Fibroblast of lung (primary cell): ENCODE results near the gene RBAK. TPM values are rescaled to one million over a fixed set of nuclear protein-coding genes. Genes with fewer than 3 reads are reported as not detected.
"Not testable (repeated sequence)": the region's sequence is repeated elsewhere in the genome, so short reads cannot be mapped to it uniquely, and the experiment has no call there.

ENCODE experiments used
- DNase-seq, 2 donors: peaks; one replicate each; pipeline versions ENCODE4 v3.0.0 to v3.0.0-alpha.2; 2010; ENCODE audit warnings: low read depth in 2 of 2
- H2AFZ ChIP-seq: 2 replicates; pipeline ENCODE4 v1.5.1; 2012; ENCODE audit warnings: low read length, control low read depth, inconsistent platforms
- H3K27ac ChIP-seq: 2 replicates; pipeline ENCODE4 v1.5.1; 2011; ENCODE audit warnings: low read length, control low read depth; ENCODE audit not compliant: insufficient read depth
- H3K27me3 ChIP-seq: 2 replicates; pipeline ENCODE4 v1.5.1; 2011; ENCODE audit warnings: mild to moderate bottlenecking, low read length; ENCODE audit not compliant: control insufficient read depth, insufficient read depth
- H3K36me3 ChIP-seq: 2 replicates; pipeline ENCODE4 v1.5.1; 2011; ENCODE audit warnings: low read length; ENCODE audit not compliant: control insufficient read depth, insufficient read depth
- H3K4me1 ChIP-seq: 2 replicates; pipeline ENCODE4 v1.5.1; 2011; ENCODE audit warnings: low read length; ENCODE audit not compliant: control insufficient read depth, insufficient read depth; ENCODE audit errors: extremely low read depth
- H3K4me2 ChIP-seq: 2 replicates; pipeline ENCODE4 v1.5.1; 2011; ENCODE audit warnings: low read length, control low read depth; ENCODE audit not compliant: insufficient read depth; ENCODE audit errors: extremely low read depth
- H3K4me3 ChIP-seq, 4 experiments: fragments of 200-600 bp in 1 of 4; sonication (generic) in 1 of 4; replicated peaks in 1 of 4; 2 replicates each; pipeline ENCODE4 v1.5.1; 2011 to 2016; ENCODE audit warnings: low read length in 4 of 4, low read depth in 3 of 4, mild to moderate bottlenecking in 3 of 4, control low read depth in 2 of 4, inconsistent platforms in 1 of 4, mixed read lengths in 1 of 4; ENCODE audit not compliant: insufficient read depth in 1 of 4; ENCODE audit errors: control extremely low read depth in 1 of 4
- H3K79me2 ChIP-seq: 2 replicates; pipeline ENCODE4 v1.5.1; 2012; ENCODE audit warnings: mild to moderate bottlenecking, low read length, inconsistent platforms; ENCODE audit not compliant: control insufficient read depth, insufficient read depth
- H3K9ac ChIP-seq: 2 replicates; pipeline ENCODE4 v1.5.1; 2011; ENCODE audit warnings: mild to moderate bottlenecking, low read length, control low read depth; ENCODE audit not compliant: insufficient read depth
- H3K9me3 ChIP-seq: 2 replicates; pipeline ENCODE4 v1.5.1; 2012; ENCODE audit warnings: low read depth, low read length; ENCODE audit not compliant: control insufficient read depth, insufficient read depth
- H4K20me1 ChIP-seq: 2 replicates; pipeline ENCODE4 v1.5.1; 2011; ENCODE audit warnings: low read length; ENCODE audit not compliant: control insufficient read depth, insufficient read depth; ENCODE audit errors: extremely low read depth
- CTCF ChIP-seq, 2 donors: IDR thresholded peaks in 1 of 2; conservative IDR thresholded peaks in 1 of 2; 1 replicate in 1 of 2; 2 replicates in 1 of 2; pipeline ENCODE4 v1.5.1; 2011 to 2012; ENCODE audit warnings: low read length in 2 of 2, control low read depth in 1 of 2, inconsistent platforms in 1 of 2, low read depth in 1 of 2, mild to moderate bottlenecking in 1 of 2
- EZH2 ChIP-seq: IDR thresholded peaks from 2 replicates; pipeline ENCODE4 v1.5.1; 2012; ENCODE audit warnings: low read length, control low read depth, mild to moderate bottlenecking; ENCODE audit errors: missing control alignments
- polyA plus RNA-seq, 2 donors: library from polyadenylated mRNA; depleted of rRNA in 1 of 2; stranded (reverse) in 1 of 2; unstranded in 1 of 2; fragments of >200 nt; gene quantifications; 2 replicates each; pipeline ENCODE4 v1.2.1, GENCODE V29; 2011 to 2012; ENCODE audit warnings: missing spikeins in 1 of 2
- total RNA-seq: library from RNA; depleted of rRNA; stranded (reverse); fragments of >200 nt; gene quantifications from 2 replicates; pipeline ENCODE4 v1.2.1, GENCODE V29; 2014

RBAK gene
- total and polyA plus RNA-seq, 2 donors (not counting 1 experiment from before 2014, with no cell fraction given), result 4.3 to 6.9 TPM

- Histone ChIP-seq H4K20me1 (no peaks in the 10 kb centered on the region), H3K27ac (no peak overlapping the region), H3K4me1 (no peaks in the 10 kb centered on the region), H3K9me3 (no peaks in the 10 kb centered on the region), H2AFZ (no peak overlapping the region), H3K36me3 (no peaks in the 10 kb centered on the region), H3K4me2 (no peak overlapping the region), H3K79me2 (no peaks in the 10 kb centered on the region), H3K27me3 (no peaks in the 10 kb centered on the region), H3K4me3 (no peak overlapping the region), H3K9ac (no peak overlapping the region)
- DNase-seq, result no peak
- TF ChIP-seq EZH2 (no peak), CTCF (conservative IDR thresholded peaks at IDR 0.05 in 1 of 2, IDR thresholded peaks at IDR 0.05 in 1 of 2; ENCODE audit: low read depth in 1 of 2, low read length in 2 of 2) (no peak)
Observed at GRCh38 chr7:5020098-5020497, 25.6 kb upstream of the RBAK start.

GRCh38 chr7:5020976-5021550, 24.6 kb upstream of the RBAK start:
- H3K27ac ChIP-seq, H3K27me3 ChIP-seq, H2AFZ ChIP-seq, H3K4me1 ChIP-seq, H3K79me2 ChIP-seq, H3K9me3 ChIP-seq, H3K9ac ChIP-seq, DNase-seq, H3K4me2 ChIP-seq, H3K4me3 ChIP-seq, H4K20me1 ChIP-seq, H3K36me3 ChIP-seq: not testable (repeated sequence)

- not testable (repeated sequence) for H3K36me3 ChIP-seq, H4K20me1 ChIP-seq, H3K4me3 ChIP-seq, H3K9ac ChIP-seq, DNase-seq, H3K27me3 ChIP-seq, H3K4me2 ChIP-seq, H3K4me1 ChIP-seq, H2AFZ ChIP-seq, H3K79me2 ChIP-seq, H3K9me3 ChIP-seq, H3K27ac ChIP-seq
Observed at GRCh38 chr7:5023626-5024025, 22.0 kb upstream of the RBAK start.

- not testable (repeated sequence) for H3K4me1 ChIP-seq, H3K27ac ChIP-seq, H2AFZ ChIP-seq, H3K4me3 ChIP-seq, H3K36me3 ChIP-seq, H4K20me1 ChIP-seq, H3K9ac ChIP-seq, H3K27me3 ChIP-seq, H3K4me2 ChIP-seq, H3K9me3 ChIP-seq, H3K79me2 ChIP-seq
- peak in 1 of 2 donors; percentile 44 for DNase-seq
Observed at GRCh38 chr7:5027796-5028410, 17.8 kb upstream of the RBAK start.

GRCh38 chr7:5033186-5033585, 12.5 kb upstream of the RBAK start:
- DNase-seq, H3K36me3 ChIP-seq, H3K79me2 ChIP-seq, H3K27ac ChIP-seq, H3K27me3 ChIP-seq, H3K9me3 ChIP-seq, H3K4me2 ChIP-seq, H3K4me1 ChIP-seq, H3K9ac ChIP-seq, H2AFZ ChIP-seq, H3K4me3 ChIP-seq, H4K20me1 ChIP-seq: not testable (repeated sequence)
